ENCODE measurements around the gene FLNC.

FLNC gene

GRCh38 chr7:128836729-128837348 lies 6.6 kb downstream of the FLNC start:
- TF ChIP-seq, protein P1, sequence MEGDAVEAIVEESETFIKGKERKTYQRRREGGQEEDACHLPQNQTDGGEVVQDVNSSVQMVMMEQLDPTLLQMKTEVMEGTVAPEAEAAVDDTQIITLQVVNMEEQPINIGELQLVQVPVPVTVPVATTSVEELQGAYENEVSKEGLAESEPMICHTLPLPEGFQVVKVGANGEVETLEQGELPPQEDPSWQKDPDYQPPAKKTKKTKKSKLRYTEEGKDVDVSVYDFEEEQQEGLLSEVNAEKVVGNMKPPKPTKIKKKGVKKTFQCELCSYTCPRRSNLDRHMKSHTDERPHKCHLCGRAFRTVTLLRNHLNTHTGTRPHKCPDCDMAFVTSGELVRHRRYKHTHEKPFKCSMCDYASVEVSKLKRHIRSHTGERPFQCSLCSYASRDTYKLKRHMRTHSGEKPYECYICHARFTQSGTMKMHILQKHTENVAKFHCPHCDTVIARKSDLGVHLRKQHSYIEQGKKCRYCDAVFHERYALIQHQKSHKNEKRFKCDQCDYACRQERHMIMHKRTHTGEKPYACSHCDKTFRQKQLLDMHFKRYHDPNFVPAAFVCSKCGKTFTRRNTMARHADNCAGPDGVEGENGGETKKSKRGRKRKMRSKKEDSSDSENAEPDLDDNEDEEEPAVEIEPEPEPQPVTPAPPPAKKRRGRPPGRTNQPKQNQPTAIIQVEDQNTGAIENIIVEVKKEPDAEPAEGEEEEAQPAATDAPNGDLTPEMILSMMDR (IDR thresholded peaks at IDR 0.05; ENCODE audit: control insufficient read depth, extremely low read depth, insufficient read depth): no peak
- H3K4me3 ChIP-seq (ENCODE audit: low read depth, low read length): no peak overlapping the region
- no peak for DNase-seq (ENCODE audit: low read depth)

- TF ChIP-seq, protein P1 (IDR thresholded peaks at IDR 0.05; ENCODE audit: control insufficient read depth, extremely low read depth, insufficient read depth): no peak
- DNase-seq (ENCODE audit: low read depth): no peak
- H3K4me3 ChIP-seq (ENCODE audit: low read depth, low read length): no peak overlapping the region
Observed at GRCh38 chr7:128837521-128837921, 7.3 kb downstream of the FLNC start.

DNA sequence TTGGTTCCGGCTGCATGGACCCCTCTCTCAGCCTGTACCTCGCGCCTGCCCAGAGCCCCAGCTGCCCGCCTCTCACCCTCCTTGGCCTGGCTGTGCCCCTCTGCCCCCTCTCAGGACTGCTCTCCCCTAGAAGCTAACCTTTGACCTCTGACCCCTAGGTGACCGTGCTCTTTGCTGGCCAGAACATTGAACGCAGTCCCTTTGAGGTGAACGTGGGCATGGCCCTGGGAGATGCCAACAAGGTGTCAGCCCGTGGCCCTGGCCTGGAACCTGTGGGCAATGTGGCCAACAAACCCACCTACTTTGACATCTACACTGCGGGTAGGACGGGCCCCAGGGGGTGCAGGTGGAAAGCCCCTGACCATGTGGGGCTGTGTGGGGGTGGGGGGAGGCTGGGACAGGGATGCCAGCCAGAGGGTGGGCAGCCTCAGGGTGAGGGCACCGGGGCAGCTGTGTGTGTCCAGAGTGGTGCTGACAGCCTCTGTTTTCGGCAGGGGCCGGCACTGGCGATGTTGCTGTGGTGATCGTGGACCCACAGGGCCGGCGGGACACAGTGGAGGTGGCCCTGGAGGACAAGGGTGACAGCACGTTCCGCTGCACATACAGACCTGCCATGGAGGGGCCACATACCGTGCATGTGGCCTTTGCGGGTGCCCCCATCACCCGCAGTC lies 8.0 kb downstream of the FLNC start:
- no peak for DNase-seq (ENCODE audit: low read depth)
- no peak overlapping the region for H3K4me3 ChIP-seq (ENCODE audit: low read depth, low read length)
- TF ChIP-seq, protein P1 (IDR thresholded peaks at IDR 0.05; ENCODE audit: control insufficient read depth, extremely low read depth, insufficient read depth): no peak

GRCh38 chr7:128838981-128839731 lies 8.9 kb downstream of the FLNC start:
- TF ChIP-seq, protein P1 (IDR thresholded peaks at IDR 0.05; ENCODE audit: control insufficient read depth, extremely low read depth, insufficient read depth): no peak
- no peak overlapping the region for H3K4me3 ChIP-seq (ENCODE audit: low read depth, low read length)
- DNase-seq (ENCODE audit: low read depth): no peak

- TF ChIP-seq, protein P1 (IDR thresholded peaks at IDR 0.05; ENCODE audit: control insufficient read depth, extremely low read depth, insufficient read depth): no peak
- no peak overlapping the region for H3K4me3 ChIP-seq (ENCODE audit: low read depth, low read length)
- no peak for DNase-seq (ENCODE audit: low read depth)
Observed at GRCh38 chr7:128839751-128840177, 9.6 kb downstream of the FLNC start.

DNA sequence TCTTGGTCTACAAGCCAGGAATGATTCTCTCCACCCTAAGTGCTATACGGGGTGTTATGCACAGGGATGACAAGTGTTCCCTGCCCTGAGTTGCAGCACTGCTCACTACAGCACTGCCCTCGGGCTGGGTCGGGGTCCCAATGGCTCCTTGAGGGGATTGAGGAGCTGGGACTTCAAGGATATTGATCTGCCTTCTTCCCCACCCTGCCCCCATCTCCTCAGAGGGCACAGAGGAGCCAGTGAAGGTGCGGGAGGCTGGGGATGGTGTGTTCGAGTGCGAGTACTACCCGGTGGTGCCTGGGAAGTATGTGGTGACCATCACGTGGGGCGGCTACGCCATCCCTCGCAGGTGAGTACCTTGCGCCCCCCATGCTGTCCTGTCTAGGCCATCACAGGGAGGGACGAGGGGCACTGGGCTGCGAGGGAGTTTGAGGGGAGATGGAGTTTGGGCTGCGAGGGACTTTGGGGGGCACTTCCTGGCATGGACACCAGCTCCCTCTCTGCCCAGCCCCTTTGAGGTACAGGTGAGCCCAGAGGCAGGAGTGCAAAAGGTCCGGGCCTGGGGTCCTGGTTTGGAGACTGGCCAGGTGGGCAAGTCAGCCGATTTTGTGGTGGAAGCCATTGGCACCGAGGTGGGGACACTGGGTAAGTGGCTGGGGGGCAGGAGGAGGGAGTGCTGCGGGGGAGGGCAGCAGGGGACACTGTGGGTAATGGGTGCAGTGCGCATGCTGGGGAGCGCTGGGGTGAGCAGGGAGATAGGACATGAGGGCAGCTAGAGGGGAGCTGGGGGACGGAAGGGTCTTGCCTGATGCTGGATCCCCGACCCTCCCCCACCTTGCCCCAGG lies 10.3 kb downstream of the FLNC start:
- TF ChIP-seq, protein P1 (IDR thresholded peaks at IDR 0.05; ENCODE audit: control insufficient read depth, extremely low read depth, insufficient read depth): no peak
- H3K4me3 ChIP-seq (ENCODE audit: low read depth, low read length): no peak overlapping the region
- DNase-seq (ENCODE audit: low read depth): no peak

All from LNCaP clone FGC (cell line).